ENCODE data around the gene GPR101.
"Not testable (repeated sequence)": the region's sequence is repeated elsewhere in the genome, so short reads cannot be mapped to it uniquely, and the experiment has no call there.

Gene GPR101

DNA sequence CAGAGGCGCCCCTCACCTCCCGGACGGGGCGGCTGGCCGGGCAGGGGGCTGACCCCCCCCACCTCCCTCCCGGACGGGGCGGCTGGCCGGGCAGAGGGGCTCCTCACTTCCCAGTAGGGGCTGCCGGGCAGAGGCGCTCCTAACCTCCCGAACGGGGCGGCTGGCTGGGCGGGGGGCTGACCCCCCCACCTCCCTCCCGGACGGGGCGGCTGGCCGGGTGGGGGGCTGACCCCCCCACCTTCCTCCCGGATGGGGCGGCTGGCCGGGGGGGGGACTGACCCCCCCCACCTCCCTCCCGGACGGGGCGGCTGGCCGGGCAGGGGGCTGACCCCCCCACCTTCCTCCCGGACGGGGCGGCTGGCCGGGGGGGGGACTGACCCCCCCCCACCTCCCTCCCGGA lies 33.6 kb downstream of the GPR101 start:
- not testable (repeated sequence) for DNase-seq

DNA sequence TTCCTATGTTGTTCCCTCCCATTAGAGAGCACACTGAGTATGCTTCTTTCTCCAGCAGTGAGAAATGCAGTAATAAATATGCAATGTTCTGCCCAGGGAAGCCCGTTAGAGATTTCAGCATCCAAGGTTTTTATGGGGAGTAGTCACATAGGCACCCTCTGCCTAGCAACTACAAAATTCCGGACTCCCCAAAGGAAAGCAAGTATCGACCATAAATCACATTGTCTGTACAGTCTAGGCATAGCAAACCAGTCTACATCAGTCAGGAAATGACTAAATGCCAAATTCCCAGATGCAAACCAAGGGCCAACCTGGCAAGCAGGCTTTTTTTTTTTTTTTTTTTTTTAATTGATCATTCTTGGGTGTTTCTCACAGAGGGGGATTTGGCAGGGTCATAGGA lies 34.8 kb downstream of the GPR101 start:
- no peak for DNase-seq

Measured in retina (tissue), 1 donor.